Stimulated activated naive CD4-positive, alpha-beta T cell treated with Interleukin-2 at 50 U/mL for 16 hours (primary cell): Measurements from ENCODE around the gene RPS6KC1.
"Not testable (repeated sequence)": the region's sequence is repeated elsewhere in the genome, so short reads cannot be mapped to it uniquely, and the experiment has no call there.

ENCODE experiments used
- DNase-seq: peaks from one replicate; lab custom pipeline; 2025; lab: John Stamatoyannopoulos, UW

Gene RPS6KC1

GRCh38 chr1:213106298-213106697 lies 55.3 kb downstream of the RPS6KC1 start:
- no peak for DNase-seq

GRCh38 chr1:213107613-213108012 lies 56.6 kb downstream of the RPS6KC1 start:
- DNase-seq, result no peak

- DNase-seq, result no peak
Observed at GRCh38 chr1:213110349-213111300, 59.6 kb downstream of the RPS6KC1 start.

- DNase-seq, result no peak
Observed at GRCh38 chr1:213111502-213111901, 60.5 kb downstream of the RPS6KC1 start.

- DNase-seq, result not testable (repeated sequence)
Observed at GRCh38 chr1:213112723-213113122, 61.7 kb downstream of the RPS6KC1 start.

- not testable (repeated sequence) for DNase-seq
Observed at GRCh38 chr1:213117699-213118180, 66.7 kb downstream of the RPS6KC1 start.

- no peak for DNase-seq
Observed at GRCh38 chr1:213119794-213120193, 68.8 kb downstream of the RPS6KC1 start.

- no peak for DNase-seq
Observed at GRCh38 chr1:213120386-213120785, 69.3 kb downstream of the RPS6KC1 start.

GRCh38 chr1:213120961-213121360 lies 69.9 kb downstream of the RPS6KC1 start:
- DNase-seq, result no peak

GRCh38 chr1:213122514-213122929 lies 71.5 kb downstream of the RPS6KC1 start:
- DNase-seq, result no peak

GRCh38 chr1:213123087-213123486 lies 72.0 kb downstream of the RPS6KC1 start:
- DNase-seq, result no peak

- DNase-seq, result no peak
Observed at GRCh38 chr1:213123536-213123935, 72.5 kb downstream of the RPS6KC1 start.

GRCh38 chr1:213124590-213124989 lies 73.5 kb downstream of the RPS6KC1 start:
- no peak for DNase-seq

GRCh38 chr1:213125643-213126042 lies 74.6 kb downstream of the RPS6KC1 start:
- DNase-seq, result no peak

GRCh38 chr1:213127074-213127473 lies 76.0 kb downstream of the RPS6KC1 start:
- no peak for DNase-seq

- no peak for DNase-seq
Observed at GRCh38 chr1:213131851-213132655, 81.0 kb downstream of the RPS6KC1 start.

GRCh38 chr1:213135572-213135971 lies 84.5 kb downstream of the RPS6KC1 start:
- DNase-seq, result no peak

GRCh38 chr1:213136190-213136917 lies 85.3 kb downstream of the RPS6KC1 start:
- no peak for DNase-seq

- no peak for DNase-seq
Observed at GRCh38 chr1:213138391-213138790, 87.3 kb downstream of the RPS6KC1 start.

GRCh38 chr1:213138892-213139291 lies 87.9 kb downstream of the RPS6KC1 start:
- DNase-seq, result no peak

GRCh38 chr1:213148905-213149304 lies 97.9 kb downstream of the RPS6KC1 start:
- DNase-seq, result no peak

GRCh38 chr1:213150090-213150489 lies 99.0 kb downstream of the RPS6KC1 start:
- DNase-seq, result not testable (repeated sequence)
